Measurements from ENCODE around the gene TUBB6. TPM values are rescaled to one million over a fixed set of nuclear protein-coding genes. Genes with fewer than 3 reads are reported as not detected.

The TUBB6 gene
- total RNA-seq, 1 experiment from 2014 or later: 197 TPM

GRCh38 chr18:12295389-12296086 lies 12.5 kb upstream of the TUBB6 start:
- no TSS peak for BruUV-seq (replicated peaks)
- Histone ChIP-seq H3K36me3 (ENCODE audit: insufficient read depth, low read length, poor library complexity, severe bottlenecking) (no peaks in the 10 kb centered on the region), H3K27ac (ENCODE audit: low read depth, low read length, poor library complexity, severe bottlenecking) (no peak overlapping the region), H3K27me3 (replicated peaks; ENCODE audit: insufficient read depth, low read depth, low read length, poor library complexity) (no peaks in the 10 kb centered on the region), H3K4me3 (ENCODE audit: low read depth, low read length, poor library complexity, severe bottlenecking) (no peak overlapping the region), H3K9me3 (ENCODE audit: low read depth, low read length, poor library complexity, severe bottlenecking) (no peaks in the 10 kb centered on the region), H3K4me1 (ENCODE audit: insufficient read depth, low read length, poor library complexity, severe bottlenecking) (no peaks in the 10 kb centered on the region)
- intact Hi-C loops (cut with micrococcal nuclease; ENCODE audit: unreplicated experiment): loop anchor here (2.0 kb wide), 1 partner anchor 21 kb away; no protein-coding TSS in a partner anchor
- TF ChIP-seq CTCF (conservative IDR thresholded peaks at IDR 0.05; ENCODE audit: low read depth, low read length) (no peak), EZH2 (IDR thresholded peaks at IDR 0.05; ENCODE audit: borderline replicate concordance, low read depth, low read length, poor library complexity, severe bottlenecking) (no peak)
- DNase-seq (ENCODE audit: low spot score): no peak
- ChIA-PET POLR2A (ENCODE audit: low non-redundant PET) (interaction anchor here (0.6 kb wide), 1 partner anchor 10 kb away, joined by 3 read pairs; no protein-coding TSS in a partner anchor), CTCF (no interaction called here)

- Histone ChIP-seq H3K36me3 (ENCODE audit: insufficient read depth, low read length, poor library complexity, severe bottlenecking) (no peaks in the 10 kb centered on the region), H3K9me3 (ENCODE audit: low read depth, low read length, poor library complexity, severe bottlenecking) (no peaks in the 10 kb centered on the region), H3K4me3 (ENCODE audit: low read depth, low read length, poor library complexity, severe bottlenecking) (no peak overlapping the region), H3K27me3 (replicated peaks; ENCODE audit: insufficient read depth, low read depth, low read length, poor library complexity) (no peaks in the 10 kb centered on the region), H3K4me1 (ENCODE audit: insufficient read depth, low read length, poor library complexity, severe bottlenecking) (no peaks in the 10 kb centered on the region), H3K27ac (ENCODE audit: low read depth, low read length, poor library complexity, severe bottlenecking) (no peak overlapping the region)
- TF ChIP-seq CTCF (conservative IDR thresholded peaks at IDR 0.05; ENCODE audit: low read depth, low read length): no peak
- TF ChIP-seq EZH2 (IDR thresholded peaks at IDR 0.05; ENCODE audit: borderline replicate concordance, low read depth, low read length, poor library complexity, severe bottlenecking): no peak
- CTCF ChIA-PET: no interaction called here
- intact Hi-C loops (cut with micrococcal nuclease; ENCODE audit: unreplicated experiment): no loop called here
- no TSS peak for BruUV-seq (replicated peaks)
- POLR2A ChIA-PET (ENCODE audit: low non-redundant PET): no interaction called here
- no peak for DNase-seq (ENCODE audit: low spot score)
Observed at GRCh38 chr18:12296087-12296403, 12.0 kb upstream of the TUBB6 start.

GRCh38 chr18:12296457-12296856 lies 11.6 kb upstream of the TUBB6 start:
- no peak overlapping the region for H3K27ac ChIP-seq (ENCODE audit: low read depth, low read length, poor library complexity, severe bottlenecking)
- no peaks in the 10 kb centered on the region for H3K27me3 ChIP-seq (replicated peaks; ENCODE audit: insufficient read depth, low read depth, low read length, poor library complexity)
- no peaks in the 10 kb centered on the region for H3K9me3 ChIP-seq (ENCODE audit: low read depth, low read length, poor library complexity, severe bottlenecking)
- intact Hi-C loops (cut with micrococcal nuclease; ENCODE audit: unreplicated experiment): no loop called here
- no peak for DNase-seq (ENCODE audit: low spot score)
- no peaks in the 10 kb centered on the region for H3K36me3 ChIP-seq (ENCODE audit: insufficient read depth, low read length, poor library complexity, severe bottlenecking)
- BruUV-seq (replicated peaks): no TSS peak
- POLR2A ChIA-PET (ENCODE audit: low non-redundant PET): no interaction called here
- H3K4me3 ChIP-seq (ENCODE audit: low read depth, low read length, poor library complexity, severe bottlenecking): no peak overlapping the region
- no peak for TF ChIP-seq EZH2 (IDR thresholded peaks at IDR 0.05; ENCODE audit: borderline replicate concordance, low read depth, low read length, poor library complexity, severe bottlenecking)
- TF ChIP-seq CTCF (conservative IDR thresholded peaks at IDR 0.05; ENCODE audit: low read depth, low read length): no peak
- H3K4me1 ChIP-seq (ENCODE audit: insufficient read depth, low read length, poor library complexity, severe bottlenecking): no peaks in the 10 kb centered on the region
- CTCF ChIA-PET: no interaction called here

All from A673 (cell line).